Heart right ventricle (tissue), 16 donors: Measurements from ENCODE around the gene EPS8L3. TPM values are rescaled to one million over a fixed set of nuclear protein-coding genes. Genes with fewer than 3 reads are reported as not detected.
"Not testable (repeated sequence)": the region's sequence is repeated elsewhere in the genome, so short reads cannot be mapped to it uniquely, and the experiment has no call there.

Experiments
- ATAC-seq, 8 donors: fragments of 200-7000 bp; cut with Tn5 transposase; one replicate each; pipeline ENCODE4 v1.9.1; 2020; ENCODE audit warnings: mild to moderate bottlenecking in 8 of 8, moderate library complexity in 8 of 8, moderate number of reproducible peaks in 1 of 8
- DNase-seq, 2 donors: peaks; one replicate each; pipeline ENCODE4 v3.0.0-alpha.2; 2020
- H3K27ac ChIP-seq, 10 donors: fragments of 200-600 bp; sonication (generic) in 2 of 10; one replicate each; pipeline versions ENCODE4 v1.5.0 to v1.8.0; 2020 to 2022; ENCODE audit warnings: mild to moderate bottlenecking in 3 of 10
- H3K27me3 ChIP-seq, 7 donors: fragments of 200-600 bp; one replicate each; pipeline ENCODE4 v1.8.0; 2021 to 2022; ENCODE audit warnings: mild to moderate bottlenecking in 2 of 7
- H3K36me3 ChIP-seq, 9 donors: fragments of 200-600 bp; sonication (generic) in 1 of 9; one replicate each; pipeline versions ENCODE4 v1.5.0 to v1.8.0; 2020 to 2022; ENCODE audit warnings: mild to moderate bottlenecking in 2 of 9
- H3K4me1 ChIP-seq, 9 donors: fragments of 200-600 bp; sonication (generic) in 1 of 9; one replicate each; pipeline versions ENCODE4 v1.5.0 to v1.8.0; 2020 to 2022; ENCODE audit warnings: mild to moderate bottlenecking in 4 of 9
- H3K4me3 ChIP-seq, 10 donors: fragments of 200-600 bp; sonication (generic) in 2 of 10; one replicate each; pipeline versions ENCODE4 v1.5.0 to v1.8.0; 2020 to 2022; ENCODE audit warnings: mild to moderate bottlenecking in 7 of 10, moderate library complexity in 2 of 10
- H3K9me3 ChIP-seq, 11 donors: fragments of 200-600 bp in 10 of 11; sonication (generic) in 2 of 11; one replicate each; pipeline versions ENCODE4 v1.5.0 to v1.8.0; 2013 to 2022; ENCODE audit warnings: mild to moderate bottlenecking in 2 of 11, control low read depth in 1 of 11, moderate library complexity in 1 of 11
- WGBS, 2 donors: extraction: QIAGEN DNeasy Blood & Tissue Kit; methylation state at CpG; one replicate each; pipeline ENCODE4 v1.1.7; 2013; ENCODE audit warnings: inconsistent platforms in 1 of 2; 5-methylcytosine and 5-hydroxymethylcytosine counted together
- intact Hi-C, 10 donors: fragments of 100-400 bp; cut with DNase I; formaldehyde crosslinking; loops; one replicate each; pipeline versions ENCODE4 v1.11.1 to v1.14.2; 2022
- polyA plus RNA-seq, 2 donors: library from polyadenylated mRNA; stranded (reverse); fragments of 200-250 nt; gene quantifications; one replicate each; pipeline ENCODE4 v1.2.3, GENCODE V29; 2013
- total RNA-seq, 10 donors: library from RNA; stranded (reverse); fragmentation: NEBNext Ultra II Directional in 3 of 10; extraction: Animal tissue kit (Norgen Biotek cat#: 25700) in 3 of 10; gene quantifications; one replicate each; pipeline versions ENCODE4 v1.2.1 to v1.2.4, GENCODE V29; 2021 to 2023
- TF ChIP-seq, protein P1 (sequence below), 9 donors: fragments of 200-600 bp; sonication (generic) in 2 of 9; IDR thresholded peaks; one replicate each; pipeline versions ENCODE4 v1.5.0 to v1.8.0; 2021 to 2022; ENCODE audit warnings: antibody characterized with exemption in 9 of 9, mild to moderate bottlenecking in 5 of 9, moderate library complexity in 1 of 9
- donor health status: Arrhythmogenic right ventricular cardiomyopathy.
- donor health status: ischemic (EF 13 %, LVEDD 7.1; RV severe dilation, severe dysfunction).
- donor health status: healthy with polysubstance abuse.
- donor health status: DM: no; HTN: yes; CAD: no.
- donor health status: DM: no; HTN: no; CAD: no.
- donor health status: ischemic (EF 25% LVEDD 6.9; RV normal size, moderate dysfunction).
- donor health status: ischemic (EF 25% LVEDD 5.7; RV mildly dilated, moderate dysfunction).
- donor health status: healthy.
- donor health status: DM: yes; HTN: yes; CAD: no.
- donor health status: Ischemic cardiomyopathy.
- donor health status: ischemic (EF 35%, LVEDD 5.7; RV mildly dilated, moderate dysfunction).
- donor health status: nonischemic (EF 11% LVEDD 7.7; RV severe dilation, severe dysfunction).
- donor health status: DM: yes; HTN: yes; CAD: no.
- donor health status: PGD.
- donor health status: ischemic (EF 29% LVEDD 5.4; RV normal size, mild dysfunction).
- donor health status: nonischemic (EF 23%, LVEDD 6.1; RV moderate dilation, normal function).

The EPS8L3 gene
- total and polyA plus RNA-seq, 12 donors: 0.49 to 0.61 (median 0.56) TPM; not detected in 9

DNA sequence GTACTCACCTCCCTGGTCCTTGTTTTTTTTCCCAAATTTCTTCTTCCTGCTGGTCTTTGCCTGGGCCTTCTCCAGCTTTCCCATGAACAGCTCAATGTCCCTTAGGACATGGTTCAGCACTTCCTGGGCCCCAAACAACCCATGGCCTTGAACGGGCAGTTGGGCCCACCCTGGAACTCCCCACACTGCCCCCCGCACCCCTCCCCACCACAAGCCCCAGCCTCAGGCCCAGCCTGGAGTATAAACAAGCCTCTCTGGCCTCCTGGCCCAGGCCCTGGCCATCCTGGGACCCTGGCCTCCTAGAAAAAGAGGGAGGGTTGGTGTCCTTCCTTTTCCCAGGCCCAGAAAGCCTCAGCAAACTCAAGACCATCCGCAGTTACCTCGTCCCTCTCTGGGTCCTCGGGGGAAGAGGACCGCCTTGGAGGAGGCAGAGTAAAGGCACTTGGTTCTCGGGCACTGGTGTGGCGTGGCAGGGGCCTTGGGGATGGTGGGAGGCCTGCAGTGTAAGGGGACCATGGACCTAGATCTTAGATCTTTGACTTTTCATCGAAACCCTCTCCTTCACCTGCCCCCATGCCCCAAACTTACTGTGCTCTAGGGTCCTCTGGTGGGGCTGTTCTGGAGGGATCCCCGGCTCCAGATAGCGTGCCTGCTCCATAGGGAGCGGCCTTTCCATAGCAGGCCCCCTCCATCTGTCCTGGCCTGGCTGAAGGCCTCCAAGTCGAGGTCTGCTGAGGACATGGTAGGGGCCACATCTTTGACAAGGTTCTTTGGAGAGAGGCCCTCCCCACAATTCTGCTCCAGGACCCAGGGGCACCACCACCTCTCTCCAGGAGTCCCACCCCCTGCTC lies 5.6 kb downstream of the EPS8L3 start:
- Histone ChIP-seq H3K36me3 (no peaks in the 10 kb centered on the region), H3K4me3 (no peak overlapping the region), H3K9me3 (no peaks in the 10 kb centered on the region), H3K27me3 (no peaks in the 10 kb centered on the region), H3K27ac (no peak overlapping the region), H3K4me1 (peaks cover 0 to 25% (median 1%) of the 10 kb centered on the region in 9 donors)
- TF ChIP-seq, protein P1, sequence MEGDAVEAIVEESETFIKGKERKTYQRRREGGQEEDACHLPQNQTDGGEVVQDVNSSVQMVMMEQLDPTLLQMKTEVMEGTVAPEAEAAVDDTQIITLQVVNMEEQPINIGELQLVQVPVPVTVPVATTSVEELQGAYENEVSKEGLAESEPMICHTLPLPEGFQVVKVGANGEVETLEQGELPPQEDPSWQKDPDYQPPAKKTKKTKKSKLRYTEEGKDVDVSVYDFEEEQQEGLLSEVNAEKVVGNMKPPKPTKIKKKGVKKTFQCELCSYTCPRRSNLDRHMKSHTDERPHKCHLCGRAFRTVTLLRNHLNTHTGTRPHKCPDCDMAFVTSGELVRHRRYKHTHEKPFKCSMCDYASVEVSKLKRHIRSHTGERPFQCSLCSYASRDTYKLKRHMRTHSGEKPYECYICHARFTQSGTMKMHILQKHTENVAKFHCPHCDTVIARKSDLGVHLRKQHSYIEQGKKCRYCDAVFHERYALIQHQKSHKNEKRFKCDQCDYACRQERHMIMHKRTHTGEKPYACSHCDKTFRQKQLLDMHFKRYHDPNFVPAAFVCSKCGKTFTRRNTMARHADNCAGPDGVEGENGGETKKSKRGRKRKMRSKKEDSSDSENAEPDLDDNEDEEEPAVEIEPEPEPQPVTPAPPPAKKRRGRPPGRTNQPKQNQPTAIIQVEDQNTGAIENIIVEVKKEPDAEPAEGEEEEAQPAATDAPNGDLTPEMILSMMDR (IDR thresholded peaks at IDR 0.05): no peak
- DNase-seq (no peak), ATAC-seq (no peak)
- intact Hi-C loops: no loop called here
- WGBS, 2 donors: 94 to 97% methylated on average over 13 of the region's 13 CpGs

- H3K27me3 ChIP-seq: no peaks in the 10 kb centered on the region
- no peak overlapping the region for H3K27ac ChIP-seq
- no peak overlapping the region for H3K4me3 ChIP-seq
- no peaks in the 10 kb centered on the region for H3K36me3 ChIP-seq
- DNase-seq (no peak), ATAC-seq (no peak)
- TF ChIP-seq, protein P1 (IDR thresholded peaks at IDR 0.05): no peak
- WGBS, 2 donors: 89 to 90% methylated on average over 7 of the region's 7 CpGs
- H3K9me3 ChIP-seq: no peaks in the 10 kb centered on the region
- H3K4me1 ChIP-seq: peaks cover 0 to 25% (median 0%) of the 10 kb centered on the region in 9 donors
- intact Hi-C loops: no loop called here
These were observed 6.7 kb downstream of the EPS8L3 start for GRCh38 chr1:109756848-109757521.

GRCh38 chr1:109756325-109756724 lies 7.4 kb downstream of the EPS8L3 start:
- 91 to 94% methylated on average over 5 of the region's 5 CpGs for WGBS, 2 donors
- ATAC-seq, H3K36me3 ChIP-seq, H3K4me3 ChIP-seq, DNase-seq, H3K9me3 ChIP-seq, H3K27ac ChIP-seq, H3K27me3 ChIP-seq, intact Hi-C loops: not testable (repeated sequence)
- H3K4me1 ChIP-seq: peaks cover 0 to 20% (median 0%) of the 10 kb centered on the region in 9 donors

DNA sequence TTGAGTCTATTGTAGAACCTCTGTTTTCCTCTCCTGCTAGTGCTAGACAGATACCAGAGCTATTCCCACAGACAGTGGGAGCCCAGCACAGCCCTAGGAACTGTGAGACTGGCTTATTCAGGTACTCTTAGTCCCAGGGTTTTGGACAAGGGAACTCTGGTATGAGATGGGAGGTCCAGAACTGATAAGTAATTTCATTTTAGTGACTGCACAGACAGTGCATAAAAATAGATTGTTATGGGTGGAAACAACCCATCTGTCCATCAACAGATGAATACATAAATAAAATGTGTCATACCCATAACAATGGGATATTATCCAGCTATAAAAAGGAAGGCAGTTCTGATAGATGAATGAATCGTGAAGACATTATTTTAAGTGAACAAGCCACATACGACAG lies 9.0 kb downstream of the EPS8L3 start:
- Histone ChIP-seq H3K27ac (peak overlapping the region in 3 of 10 donors; percentile 26 to 47 (median 29)), H3K4me1 (peaks cover 0 to 12% (median 0%) of the 10 kb centered on the region in 9 donors), H3K27me3 (no peaks in the 10 kb centered on the region), H3K9me3 (no peaks in the 10 kb centered on the region), H3K4me3 (no peak overlapping the region), H3K36me3 (no peaks in the 10 kb centered on the region)
- intact Hi-C loops: no loop called here
- DNase-seq (no peak), ATAC-seq (peak in 5 of 8 donors; percentile 31 to 91 (median 43))
- WGBS, 2 donors: 50 to 53% methylated on average over 2 of the region's 2 CpGs
- TF ChIP-seq, protein P1 (IDR thresholded peaks at IDR 0.05): no peak
